ENCODE measurements around the gene COL3A1.

Gene COL3A1

GRCh38 chr2:189022492-189022891 lies 48.3 kb downstream of the COL3A1 start:
- H3K9me3 Mint-ChIP-seq = no peaks in the 10 kb centered on the region
- H3K4me1 Mint-ChIP-seq = no peaks in the 10 kb centered on the region
- no peaks in the 10 kb centered on the region for H3K36me3 Mint-ChIP-seq
- peaks cover 6% of the 10 kb centered on the region for H3K27me3 Mint-ChIP-seq
- H3K27ac Mint-ChIP-seq = no peak overlapping the region
- H3K4me3 Mint-ChIP-seq = no peak overlapping the region

GRCh38 chr2:189024901-189025618 lies 50.9 kb downstream of the COL3A1 start:
- Mint-ChIP-seq H3K27me3 (no peaks in the 10 kb centered on the region), H3K9me3 (no peaks in the 10 kb centered on the region), H3K4me3 (no peak overlapping the region), H3K27ac (no peak overlapping the region), H3K4me1 (no peaks in the 10 kb centered on the region), H3K36me3 (no peaks in the 10 kb centered on the region)

GRCh38 chr2:189037518-189037917 lies 63.3 kb downstream of the COL3A1 start:
- H3K27ac Mint-ChIP-seq = no peak overlapping the region
- H3K4me3 Mint-ChIP-seq = no peak overlapping the region
- H3K9me3 Mint-ChIP-seq = no peaks in the 10 kb centered on the region
- H3K4me1 Mint-ChIP-seq = peaks cover 12% of the 10 kb centered on the region
- H3K36me3 Mint-ChIP-seq = peaks cover 3% of the 10 kb centered on the region
- H3K27me3 Mint-ChIP-seq = no peaks in the 10 kb centered on the region

GRCh38 chr2:189045836-189046235 lies 71.7 kb downstream of the COL3A1 start:
- Mint-ChIP-seq H3K4me3 (no peak overlapping the region), H3K9me3 (no peaks in the 10 kb centered on the region), H3K27ac (no peak overlapping the region), H3K4me1 (no peaks in the 10 kb centered on the region), H3K36me3 (peaks cover 1% of the 10 kb centered on the region), H3K27me3 (no peaks in the 10 kb centered on the region)

- H3K9me3 Mint-ChIP-seq = no peaks in the 10 kb centered on the region
Observed at GRCh38 chr2:189046320-189046719, 72.1 kb downstream of the COL3A1 start.

GRCh38 chr2:189047171-189047888 lies 73.2 kb downstream of the COL3A1 start:
- no peaks in the 10 kb centered on the region for H3K27me3 Mint-ChIP-seq
- H3K36me3 Mint-ChIP-seq = no peaks in the 10 kb centered on the region
- no peak overlapping the region for H3K4me3 Mint-ChIP-seq
- no peak overlapping the region for H3K27ac Mint-ChIP-seq
- H3K4me1 Mint-ChIP-seq = no peaks in the 10 kb centered on the region
- no peaks in the 10 kb centered on the region for H3K9me3 Mint-ChIP-seq

More at GRCh38 chr2:189046320-189046719, 72.1 kb downstream of the COL3A1 start:
- H3K27me3 Mint-ChIP-seq = no peaks in the 10 kb centered on the region
- peaks cover 1% of the 10 kb centered on the region for H3K36me3 Mint-ChIP-seq
- no peak overlapping the region for H3K27ac Mint-ChIP-seq
- H3K4me3 Mint-ChIP-seq = no peak overlapping the region
- H3K4me1 Mint-ChIP-seq = no peaks in the 10 kb centered on the region

- no peaks in the 10 kb centered on the region for H3K36me3 Mint-ChIP-seq
- H3K27ac Mint-ChIP-seq = no peak overlapping the region
Observed at GRCh38 chr2:189048189-189048588, 74.0 kb downstream of the COL3A1 start.

GRCh38 chr2:189049709-189050164 lies 75.6 kb downstream of the COL3A1 start:
- H3K4me1 Mint-ChIP-seq = no peaks in the 10 kb centered on the region
- H3K9me3 Mint-ChIP-seq = no peaks in the 10 kb centered on the region
- no peaks in the 10 kb centered on the region for H3K36me3 Mint-ChIP-seq
- H3K27ac Mint-ChIP-seq = no peak overlapping the region
- no peak overlapping the region for H3K4me3 Mint-ChIP-seq
- no peaks in the 10 kb centered on the region for H3K27me3 Mint-ChIP-seq

More at GRCh38 chr2:189048189-189048588, 74.0 kb downstream of the COL3A1 start:
- H3K4me3 Mint-ChIP-seq = no peak overlapping the region
- H3K9me3 Mint-ChIP-seq = no peaks in the 10 kb centered on the region
- H3K27me3 Mint-ChIP-seq = no peaks in the 10 kb centered on the region
- no peaks in the 10 kb centered on the region for H3K4me1 Mint-ChIP-seq

- Mint-ChIP-seq H3K27ac (no peak overlapping the region), H3K4me1 (no peaks in the 10 kb centered on the region), H3K9me3 (no peaks in the 10 kb centered on the region), H3K4me3 (no peak overlapping the region), H3K27me3 (no peaks in the 10 kb centered on the region), H3K36me3 (no peaks in the 10 kb centered on the region)
Observed at GRCh38 chr2:189050165-189050712, 76.1 kb downstream of the COL3A1 start.

- H3K27me3 Mint-ChIP-seq = no peaks in the 10 kb centered on the region
- H3K27ac Mint-ChIP-seq = no peak overlapping the region
- H3K9me3 Mint-ChIP-seq = no peaks in the 10 kb centered on the region
- no peaks in the 10 kb centered on the region for H3K36me3 Mint-ChIP-seq
- no peak overlapping the region for H3K4me3 Mint-ChIP-seq
- H3K4me1 Mint-ChIP-seq = no peaks in the 10 kb centered on the region
Observed at GRCh38 chr2:189056200-189057106, 82.3 kb downstream of the COL3A1 start.

- Mint-ChIP-seq H3K4me3 (no peak overlapping the region), H3K4me1 (no peaks in the 10 kb centered on the region), H3K36me3 (no peaks in the 10 kb centered on the region), H3K27me3 (no peaks in the 10 kb centered on the region), H3K9me3 (no peaks in the 10 kb centered on the region), H3K27ac (no peak overlapping the region)
Observed at GRCh38 chr2:189057316-189057715, 83.1 kb downstream of the COL3A1 start.

- Mint-ChIP-seq H3K9me3 (no peaks in the 10 kb centered on the region), H3K4me3 (no peak overlapping the region), H3K4me1 (no peaks in the 10 kb centered on the region), H3K27me3 (no peaks in the 10 kb centered on the region), H3K27ac (no peak overlapping the region), H3K36me3 (no peaks in the 10 kb centered on the region)
Observed at GRCh38 chr2:189060096-189060642, 86.0 kb downstream of the COL3A1 start.

All from activated naive CD4-positive, alpha-beta T cell treated with anti-CD3 and anti-CD28 coated beads, Interleukin-2, amount 50 U/mL, for 24 hours (primary cell).